GM18526 (cell line): ENCODE results near the gene MPV17.

ENCODE experiments used
- POLR2A ChIP-seq: IDR thresholded peaks from 3 replicates; pipeline ENCODE4 v1.6.1; 2011; ENCODE audit not compliant: insufficient read length; ENCODE audit errors: extremely low read depth

MPV17 gene

GRCh38 chr2:27322766-27323595 is at the start of gene MPV17:
Gene MPV17 (minus strand): TSS chr2:27323097. CDS start chr2:27322517, 580 bp downstream.
- TF ChIP-seq POLR2A, result peak; percentile 87

- no peak for TF ChIP-seq POLR2A
Observed at GRCh38 chr2:27370816-27371620, 48.1 kb upstream of the MPV17 start.

GRCh38 chr2:27370026-27370815 is 47.3 kb upstream of the MPV17 start, which contains the start of the genes EIF2B4 and SNX17:
Gene EIF2B4 (minus strand): TSS chr2:27370338. CDS start chr2:27370314, 24 bp downstream.
Gene SNX17 (plus strand): TSS chr2:27370616. CDS start chr2:27370744, 128 bp downstream.
- TF ChIP-seq POLR2A, result peak; percentile 81

- TF ChIP-seq POLR2A, result no peak
Observed at GRCh38 chr2:27369471-27370025, 46.7 kb upstream of the MPV17 start.

- no peak for TF ChIP-seq POLR2A
Observed at GRCh38 chr2:27363933-27364332, 41.0 kb upstream of the MPV17 start.

- TF ChIP-seq POLR2A, result no peak
Observed at GRCh38 chr2:27362678-27363420, 40.0 kb upstream of the MPV17 start.

- TF ChIP-seq POLR2A, result peak; percentile 56
Observed at GRCh38 chr2:27356382-27357181, 33.7 kb upstream of the MPV17 start, which contains the start of gene GTF3C2. Gene GTF3C2 (minus strand): TSS chr2:27356764. CDS start chr2:27343554, 13,210 bp downstream.

GRCh38 chr2:27356056-27356381 is 33.1 kb upstream of the MPV17 start:
- no peak for TF ChIP-seq POLR2A

GRCh38 chr2:27354597-27354927 is 31.7 kb upstream of the MPV17 start:
- no peak for TF ChIP-seq POLR2A

- no peak for TF ChIP-seq POLR2A
Observed at GRCh38 chr2:27353762-27354596, 31.1 kb upstream of the MPV17 start.

- TF ChIP-seq POLR2A, result no peak
Observed at GRCh38 chr2:27351802-27352598, 29.1 kb upstream of the MPV17 start.
